ENCODE data around the gene CMTM8. TPM values are rescaled to one million over a fixed set of nuclear protein-coding genes. Genes with fewer than 3 reads are reported as not detected.

CMTM8 gene
- total RNA-seq, 1 experiment from 2014 or later = not detected

- Histone ChIP-seq H3K27me3 (replicated peaks) (no peaks in the 10 kb centered on the region), H3K36me3 (no peaks in the 10 kb centered on the region), H3K27ac (no peak overlapping the region), H3K4me3 (no peak overlapping the region), H3K9me3 (replicated peaks) (no peaks in the 10 kb centered on the region), H3K4me1 (replicated peaks) (no peaks in the 10 kb centered on the region)
- peak in 1 of 2 experiments; percentile 36 for DNase-seq (ENCODE audit: low read depth in 1 of 2, low spot score in 2 of 2)
Measured at GRCh38 chr3:32296251-32297204, 58.0 kb downstream of the CMTM8 start.

DNA sequence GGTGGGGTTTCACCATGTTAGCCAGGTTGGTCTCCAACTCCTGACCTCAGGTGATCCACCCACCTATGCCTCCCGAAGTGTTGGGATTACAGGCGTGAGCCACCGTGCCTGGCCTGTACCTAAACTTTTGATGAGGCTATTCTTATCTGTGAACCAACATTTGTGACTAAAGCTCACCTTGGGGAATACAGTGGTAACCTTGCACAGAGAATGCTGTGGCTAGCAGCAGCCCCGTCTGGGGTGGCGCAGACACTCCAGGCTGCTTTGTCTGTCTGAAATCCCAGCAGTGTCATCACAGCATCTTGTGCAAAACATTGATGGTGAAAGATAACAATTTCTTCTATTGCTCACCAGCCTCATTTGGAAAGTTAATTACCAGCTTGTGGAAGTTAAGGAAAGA, 58.9 kb downstream of the CMTM8 start:
- Histone ChIP-seq H3K27me3 (replicated peaks) (no peaks in the 10 kb centered on the region), H3K36me3 (no peaks in the 10 kb centered on the region), H3K9me3 (replicated peaks) (no peaks in the 10 kb centered on the region)

GRCh38 chr3:32301426-32301825, 62.9 kb downstream of the CMTM8 start:
- Histone ChIP-seq H3K27ac (no peak overlapping the region), H3K9me3 (replicated peaks) (no peaks in the 10 kb centered on the region), H3K4me3 (no peak overlapping the region), H3K36me3 (no peaks in the 10 kb centered on the region), H3K4me1 (replicated peaks) (no peaks in the 10 kb centered on the region), H3K27me3 (replicated peaks) (no peaks in the 10 kb centered on the region)
- DNase-seq (ENCODE audit: low read depth in 1 of 2, low spot score in 2 of 2) = no peak

More for the DNA sequence above, 58.9 kb downstream of the CMTM8 start:
- no peak for DNase-seq (ENCODE audit: low read depth in 1 of 2, low spot score in 2 of 2)
- Histone ChIP-seq H3K4me1 (replicated peaks) (no peaks in the 10 kb centered on the region), H3K4me3 (no peak overlapping the region), H3K27ac (no peak overlapping the region)

DNA sequence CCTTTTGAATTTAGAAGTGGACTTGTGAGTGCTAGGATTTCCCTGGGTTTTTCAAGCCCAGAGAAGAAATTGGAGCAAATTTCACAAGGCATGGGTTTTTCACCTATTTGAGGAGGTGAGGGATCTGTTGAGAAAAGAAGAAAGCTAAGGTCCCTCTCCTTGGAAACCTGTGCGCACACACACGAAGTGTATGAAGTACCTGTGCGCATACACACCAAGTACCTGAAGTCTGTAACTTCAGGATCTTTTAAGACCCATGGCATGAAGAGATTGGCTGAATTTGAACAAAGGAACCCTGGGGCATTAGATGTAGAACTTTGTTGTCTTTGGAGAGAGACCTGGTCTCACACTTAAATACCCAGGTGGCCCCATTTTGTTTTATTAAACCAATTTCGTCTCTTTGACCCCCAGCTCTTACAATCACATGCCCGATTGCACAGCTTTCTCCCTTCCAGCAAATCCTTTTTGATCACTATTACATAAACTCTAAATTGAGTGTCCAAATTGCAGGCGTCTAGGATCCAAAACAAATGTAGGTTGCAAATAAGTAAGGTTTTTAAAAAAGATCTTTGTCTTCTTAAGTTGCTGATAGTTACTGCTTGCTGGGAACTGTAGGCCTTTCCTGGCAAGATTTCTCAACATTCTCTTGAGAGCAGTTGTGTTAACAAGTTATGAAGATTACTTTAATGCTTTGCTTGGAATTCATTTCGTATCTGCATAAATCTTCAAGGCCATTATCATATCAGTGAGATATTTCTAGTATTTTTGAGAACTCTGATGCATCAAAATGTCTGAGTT, 64.3 kb downstream of the CMTM8 start:
- H3K27me3 ChIP-seq (replicated peaks) = no peaks in the 10 kb centered on the region
- DNase-seq (ENCODE audit: low read depth in 1 of 2, low spot score in 2 of 2) = no peak
- no peaks in the 10 kb centered on the region for H3K4me1 ChIP-seq (replicated peaks)
- H3K36me3 ChIP-seq = no peaks in the 10 kb centered on the region
- no peaks in the 10 kb centered on the region for H3K9me3 ChIP-seq (replicated peaks)
- no peak overlapping the region for H3K27ac ChIP-seq
- H3K4me3 ChIP-seq = no peak overlapping the region

- no peaks in the 10 kb centered on the region for H3K9me3 ChIP-seq (replicated peaks)
- H3K27ac ChIP-seq = no peak overlapping the region
- H3K4me1 ChIP-seq (replicated peaks) = no peaks in the 10 kb centered on the region
- no peaks in the 10 kb centered on the region for H3K27me3 ChIP-seq (replicated peaks)
- DNase-seq (ENCODE audit: low read depth in 1 of 2, low spot score in 2 of 2) = no peak
- no peak overlapping the region for H3K4me3 ChIP-seq
- no peaks in the 10 kb centered on the region for H3K36me3 ChIP-seq
Measured at GRCh38 chr3:32303399-32303747, 64.9 kb downstream of the CMTM8 start.

DNA sequence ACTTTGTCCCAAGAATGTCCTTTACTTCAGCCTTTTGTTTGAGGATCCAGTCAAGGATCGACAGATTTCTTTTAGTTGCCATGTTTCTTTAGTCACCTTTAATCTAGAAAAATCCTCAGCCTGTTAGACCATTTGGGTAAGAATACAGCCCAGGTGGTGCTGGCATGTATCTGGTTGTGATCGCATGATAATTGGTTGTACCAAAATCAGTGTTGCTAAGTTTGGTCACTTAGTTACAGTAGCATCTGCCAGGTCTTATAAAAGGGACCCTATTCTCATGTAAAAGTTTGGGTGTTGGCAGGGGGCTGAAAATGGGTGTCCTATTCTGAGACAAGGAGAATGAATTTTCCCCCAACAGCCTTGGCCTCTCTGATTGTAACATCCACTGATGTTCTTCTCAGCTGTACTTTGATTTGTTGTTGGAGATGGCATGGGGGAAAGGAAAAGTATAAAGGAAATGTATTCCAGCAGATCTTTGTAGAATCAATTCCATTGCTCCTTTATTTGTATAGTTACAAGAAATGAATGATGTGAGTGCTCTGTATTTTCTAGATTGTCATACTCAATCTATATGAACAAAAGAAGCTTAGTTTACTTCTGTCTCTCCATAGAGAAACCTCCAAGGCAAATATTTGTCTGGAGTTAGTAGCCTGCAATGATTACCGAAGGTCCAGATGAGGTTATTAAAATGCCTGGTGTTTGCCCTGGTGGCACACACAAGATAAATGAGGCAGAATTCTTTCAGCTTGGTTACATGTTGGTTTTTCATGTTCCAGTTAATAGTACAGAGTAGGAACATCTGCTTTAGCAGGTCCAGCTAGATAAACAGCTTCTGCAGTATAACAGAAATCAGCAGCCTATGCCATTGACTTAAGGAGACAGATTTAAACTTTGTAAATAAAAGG, 65.7 kb downstream of the CMTM8 start:
- Histone ChIP-seq H3K4me3 (no peak overlapping the region), H3K4me1 (replicated peaks) (no peaks in the 10 kb centered on the region), H3K27ac (no peak overlapping the region), H3K27me3 (replicated peaks) (no peaks in the 10 kb centered on the region), H3K36me3 (no peaks in the 10 kb centered on the region), H3K9me3 (replicated peaks) (no peaks in the 10 kb centered on the region)
- DNase-seq (ENCODE audit: low read depth in 1 of 2, low spot score in 2 of 2) = no peak

DNA sequence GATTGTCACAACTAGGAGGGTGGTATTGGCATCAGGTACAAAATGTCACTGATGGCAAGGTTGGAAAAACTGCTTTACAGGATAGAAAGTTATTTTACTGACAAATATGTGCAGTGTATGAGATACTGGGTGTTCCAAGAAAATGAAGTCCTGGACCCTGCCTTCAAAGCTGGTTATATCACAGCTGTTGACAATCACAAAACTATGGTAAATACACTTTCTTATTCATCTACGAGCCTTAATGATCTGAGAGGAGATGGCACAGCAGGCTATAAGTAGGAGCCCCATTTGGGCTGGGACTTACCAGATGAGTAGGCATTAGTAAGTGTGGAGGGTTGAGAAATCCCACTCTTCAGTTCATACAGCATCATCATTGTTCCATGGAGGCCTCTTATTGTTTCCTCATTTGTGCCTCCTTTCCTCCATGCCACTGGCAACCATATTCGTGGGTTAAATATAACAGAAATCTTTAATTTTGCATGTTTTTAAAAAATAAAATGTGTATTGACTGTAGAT, 66.9 kb downstream of the CMTM8 start:
- Histone ChIP-seq H3K4me1 (replicated peaks) (no peaks in the 10 kb centered on the region), H3K36me3 (no peaks in the 10 kb centered on the region), H3K27me3 (replicated peaks) (no peaks in the 10 kb centered on the region), H3K9me3 (replicated peaks) (no peaks in the 10 kb centered on the region), H3K27ac (no peak overlapping the region), H3K4me3 (no peak overlapping the region)
- DNase-seq (ENCODE audit: low read depth in 1 of 2, low spot score in 2 of 2) = no peak

- H3K4me1 ChIP-seq (replicated peaks) = no peaks in the 10 kb centered on the region
- H3K27me3 ChIP-seq (replicated peaks) = no peaks in the 10 kb centered on the region
- no peak for DNase-seq (ENCODE audit: low read depth in 1 of 2, low spot score in 2 of 2)
- no peak overlapping the region for H3K4me3 ChIP-seq
- no peak overlapping the region for H3K27ac ChIP-seq
- H3K36me3 ChIP-seq = no peaks in the 10 kb centered on the region
- no peaks in the 10 kb centered on the region for H3K9me3 ChIP-seq (replicated peaks)
Measured at GRCh38 chr3:32306072-32306471, 67.6 kb downstream of the CMTM8 start.

GRCh38 chr3:32307591-32307990, 69.1 kb downstream of the CMTM8 start:
- no peak for DNase-seq (ENCODE audit: low read depth in 1 of 2, low spot score in 2 of 2)
- H3K4me1 ChIP-seq (replicated peaks) = no peaks in the 10 kb centered on the region
- no peak overlapping the region for H3K27ac ChIP-seq
- H3K9me3 ChIP-seq (replicated peaks) = no peaks in the 10 kb centered on the region
- no peaks in the 10 kb centered on the region for H3K36me3 ChIP-seq
- H3K4me3 ChIP-seq = no peak overlapping the region
- H3K27me3 ChIP-seq (replicated peaks) = no peaks in the 10 kb centered on the region

- Histone ChIP-seq H3K27ac (no peak overlapping the region), H3K4me3 (no peak overlapping the region), H3K4me1 (replicated peaks) (no peaks in the 10 kb centered on the region), H3K36me3 (no peaks in the 10 kb centered on the region), H3K9me3 (replicated peaks) (no peaks in the 10 kb centered on the region), H3K27me3 (replicated peaks) (no peaks in the 10 kb centered on the region)
- DNase-seq (ENCODE audit: low read depth in 1 of 2, low spot score in 2 of 2) = no peak
Measured at GRCh38 chr3:32308378-32308777, 69.9 kb downstream of the CMTM8 start.

DNA sequence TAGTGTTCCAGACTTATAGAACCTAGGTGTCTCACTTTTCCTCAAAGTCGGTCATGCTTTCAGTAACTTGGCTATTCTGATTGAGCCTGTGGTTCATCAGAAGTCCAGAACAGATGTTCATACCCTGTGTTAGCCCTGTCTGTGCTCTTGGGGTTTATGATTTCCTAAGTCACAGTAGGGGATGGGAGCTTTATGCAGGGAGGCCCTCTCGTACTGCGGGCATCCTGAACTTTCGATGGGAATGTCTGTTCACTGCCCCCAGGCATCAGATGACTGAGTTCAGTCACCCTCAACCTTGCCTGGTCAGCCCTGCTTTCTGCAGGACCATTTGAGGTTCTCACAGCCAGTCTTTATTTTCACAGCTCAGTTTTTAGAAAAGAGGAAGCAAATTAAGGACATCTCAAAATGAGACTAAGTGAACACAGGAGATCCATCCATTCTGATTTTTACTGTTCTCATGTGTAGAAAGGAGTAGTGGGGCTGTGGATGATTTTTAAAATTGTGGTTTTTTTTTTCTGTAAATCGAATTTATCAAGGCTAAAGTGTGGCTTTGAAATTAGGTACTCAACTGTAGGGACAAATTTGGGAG, 71.3 kb downstream of the CMTM8 start:
- Histone ChIP-seq H3K4me1 (replicated peaks) (no peaks in the 10 kb centered on the region), H3K4me3 (no peak overlapping the region), H3K9me3 (replicated peaks) (no peaks in the 10 kb centered on the region), H3K36me3 (no peaks in the 10 kb centered on the region), H3K27me3 (replicated peaks) (no peaks in the 10 kb centered on the region), H3K27ac (no peak overlapping the region)
- DNase-seq (ENCODE audit: low read depth in 1 of 2, low spot score in 2 of 2) = no peak

DNA sequence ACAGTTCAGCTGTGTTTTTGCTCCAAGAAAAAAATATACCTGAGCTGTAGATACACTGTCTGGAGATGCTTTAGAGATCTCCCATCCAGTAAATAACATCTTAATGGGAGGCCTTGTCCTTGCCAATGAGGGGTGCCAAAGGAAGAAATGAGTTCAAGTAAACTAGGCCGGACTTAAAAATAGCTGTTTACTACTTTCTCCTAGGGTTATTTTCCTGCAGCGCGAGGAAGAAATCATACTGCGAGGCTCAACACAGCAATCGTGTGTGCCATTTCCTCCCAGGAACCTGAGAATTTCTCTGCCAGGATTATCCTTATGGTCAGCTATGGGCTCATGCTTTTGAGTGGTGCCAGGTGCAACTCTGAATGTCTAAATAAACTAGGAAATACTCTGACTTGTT, 71.9 kb downstream of the CMTM8 start:
- no peak overlapping the region for H3K27ac ChIP-seq
- no peaks in the 10 kb centered on the region for H3K36me3 ChIP-seq
- DNase-seq (ENCODE audit: low read depth in 1 of 2, low spot score in 2 of 2) = no peak
- H3K27me3 ChIP-seq (replicated peaks) = no peaks in the 10 kb centered on the region
- H3K9me3 ChIP-seq (replicated peaks) = no peaks in the 10 kb centered on the region
- no peaks in the 10 kb centered on the region for H3K4me1 ChIP-seq (replicated peaks)
- no peak overlapping the region for H3K4me3 ChIP-seq

Measured in SJSA1 (cell line).